Stomach (tissue), 9 donors: ENCODE results near the gene TOR1B. TPM values are rescaled to one million over a fixed set of nuclear protein-coding genes. Genes with fewer than 3 reads are reported as not detected.

ENCODE experiments used
- DNase-seq, 2 donors: peaks; one replicate each; pipeline versions ENCODE4 v3.0.0 to v3.0.0-alpha.2; 2013 to 2019
- H3K27ac ChIP-seq, 5 donors: fragments of 200-600 bp in 4 of 5; sonication (generic) in 4 of 5; one replicate each; pipeline ENCODE4 v1.5.1; 2013 to 2019; ENCODE audit warnings: mild to moderate bottlenecking in 1 of 5, moderate library complexity in 1 of 5
- H3K27me3 ChIP-seq, 3 donors: fragments of 200-600 bp; sonication (generic); one replicate each; pipeline ENCODE4 v1.5.1; 2017 to 2019; ENCODE audit warnings: mixed run types in 1 of 3
- H3K36me3 ChIP-seq, 4 donors: fragments of 200-600 bp; sonication (generic); 1 replicate in 3 of 4; 2 replicates in 1 of 4; pipeline ENCODE4 v1.5.1; 2016 to 2019
- H3K4me1 ChIP-seq, 4 donors: fragments of 200-600 bp; sonication (generic); one replicate each; pipeline ENCODE4 v1.5.1; 2016 to 2019
- H3K4me3 ChIP-seq, 4 donors: fragments of 200-600 bp; sonication (generic) in 3 of 4; one replicate each; pipeline ENCODE4 v1.5.1; 2016 to 2019; ENCODE audit warnings: mild to moderate bottlenecking in 1 of 4
- H3K9me3 ChIP-seq, 4 donors: fragments of 200-600 bp; sonication (generic); one replicate each; pipeline ENCODE4 v1.5.1; 2016 to 2019
- CTCF ChIP-seq, 7 experiments: fragments of 450-650 bp in 4 of 7; fragments of 200-600 bp in 3 of 7; sonication (generic) in 3 of 7; IDR thresholded peaks; one replicate each; pipeline ENCODE4 v1.5.1; 2016 to 2019; ENCODE audit warnings: antibody characterized with exemption in 7 of 7, control low read depth in 2 of 7, mild to moderate bottlenecking in 1 of 7
- EP300 ChIP-seq: sonication (generic); formaldehyde crosslinking; IDR thresholded peaks from one replicate; pipeline ENCODE4 v1.6.1; 2017; ENCODE audit warnings: antibody characterized with exemption
- POLR2A ChIP-seq, 4 donors: fragments of 450-650 bp; IDR thresholded peaks; one replicate each; pipeline ENCODE4 v1.6.1; 2016; ENCODE audit warnings: antibody characterized with exemption in 4 of 4, control low read depth in 2 of 4, mild to moderate bottlenecking in 1 of 4, moderate library complexity in 1 of 4
- POLR2AphosphoS5 ChIP-seq, 3 donors: sonication (generic); formaldehyde crosslinking; IDR thresholded peaks; one replicate each; pipeline ENCODE4 v1.6.1; 2016; ENCODE audit warnings: antibody characterized with exemption in 3 of 3
- WGBS, 5 donors: extraction: QIAGEN DNeasy Blood & Tissue Kit in 3 of 5; methylation state at CpG; one replicate each; pipeline versions ENCODE4 v1.1.5 to v1.1.7; 2013 to 2018; 5-methylcytosine and 5-hydroxymethylcytosine counted together
- intact Hi-C: fragments of 100-400 bp; cut with DNase I; formaldehyde crosslinking; loops from one replicate; pipeline ENCODE4 v1.15.1; 2023; ENCODE audit warnings: low total_unique reads
- polyA plus RNA-seq, 3 donors: library from polyadenylated mRNA; stranded (reverse); fragments of 200-250 nt; gene quantifications; one replicate each; pipeline ENCODE4 v1.2.3, GENCODE V29; 2013
- total RNA-seq, 5 donors: library from RNA; depleted of rRNA; stranded (reverse); fragments of >200 nt; gene quantifications; one replicate each; pipeline versions ENCODE4 v1.1.0 to v1.2.3, GENCODE V29; 2014 to 2016
- donor health status: healthy with polysubstance abuse.
- donor health status: Bipolar disorder and iron deficiency.
- donor health status: healthy.

TOR1B gene
- total and polyA plus RNA-seq, 8 donors, result 4.7 to 151 (median 17.8) TPM

- intact Hi-C loops, result no loop called here
- H3K27ac ChIP-seq, result peak overlapping the region; percentile 90 to 95 (median 91)
Observed at GRCh38 chr9:129803676-129804060, 684 bp downstream of the TOR1B start.

GRCh38 chr9:129806061-129806460, 3.1 kb downstream of the TOR1B start:
- peak overlapping the region in 4 of 5 donors; percentile 9 to 84 (median 46) for H3K27ac ChIP-seq
- H3K36me3 ChIP-seq, result peaks cover 20 to 49% (median 45%) of the 10 kb centered on the region in 4 donors
- intact Hi-C loops, result no loop called here
- DNase-seq, result peak in 1 of 2 donors; percentile 54
- H3K4me3 ChIP-seq, result no peak overlapping the region
- no peaks in the 10 kb centered on the region for H3K27me3 ChIP-seq
- WGBS, 5 donors, result 25 to 45% (median 44%) methylated on average over 4 of the region's 4 CpGs
- peaks cover 9 to 48% (median 23%) of the 10 kb centered on the region in 4 donors for H3K4me1 ChIP-seq
- no peaks in the 10 kb centered on the region for H3K9me3 ChIP-seq
- TF ChIP-seq CTCF (IDR thresholded peaks at IDR 0.05), result no peak
- peak in 2 of 3 donors; percentile 12 to 33 for TF ChIP-seq POLR2AphosphoS5 (IDR thresholded peaks at IDR 0.05)

More at GRCh38 chr9:129803676-129804060, 684 bp downstream of the TOR1B start:
- Histone ChIP-seq H3K27me3 (no peaks in the 10 kb centered on the region), H3K9me3 (no peaks in the 10 kb centered on the region), H3K36me3 (peaks cover 9 to 25% (median 22%) of the 10 kb centered on the region in 4 donors), H3K4me1 (peaks cover 9 to 40% (median 22%) of the 10 kb centered on the region in 4 donors), H3K4me3 (peak overlapping the region; percentile 83 to 99 (median 92))
- no peak for TF ChIP-seq POLR2A (IDR thresholded peaks at IDR 0.05)
- TF ChIP-seq CTCF (IDR thresholded peaks at IDR 0.05), result no peak
- no peak for TF ChIP-seq POLR2AphosphoS5 (IDR thresholded peaks at IDR 0.05)
- no peak for TF ChIP-seq EP300
- no peak for DNase-seq
- WGBS, 5 donors, result 0 to 2% (median 1%) methylated on average over 14 of the region's 14 CpGs

GRCh38 chr9:129809346-129809745, 6.4 kb downstream of the TOR1B start:
- intact Hi-C loops, result no loop called here
- H3K4me3 ChIP-seq, result no peak overlapping the region
- no peak overlapping the region for H3K27ac ChIP-seq
- no peaks in the 10 kb centered on the region for H3K9me3 ChIP-seq
- peaks cover under 1 to 51% (median 17%) of the 10 kb centered on the region in 4 donors for H3K4me1 ChIP-seq
- TF ChIP-seq EP300 (no peak), POLR2AphosphoS5 (IDR thresholded peaks at IDR 0.05) (no peak), POLR2A (IDR thresholded peaks at IDR 0.05) (no peak), CTCF (IDR thresholded peaks at IDR 0.05) (no peak)
- no peak for DNase-seq
- H3K36me3 ChIP-seq, result peaks cover 27 to 77% (median 74%) of the 10 kb centered on the region in 4 donors
- 84 to 94% (median 85%) methylated on average over 11 of the region's 11 CpGs for WGBS, 5 donors
- no peaks in the 10 kb centered on the region for H3K27me3 ChIP-seq

- Histone ChIP-seq H3K27ac (no peak overlapping the region), H3K9me3 (no peaks in the 10 kb centered on the region), H3K4me3 (no peak overlapping the region), H3K27me3 (no peaks in the 10 kb centered on the region), H3K4me1 (peaks cover 0 to 44% (median 16%) of the 10 kb centered on the region in 4 donors), H3K36me3 (peaks cover 27 to 84% (median 82%) of the 10 kb centered on the region in 4 donors)
- intact Hi-C loops, result no loop called here
- 89 to 94% (median 91%) methylated on average over 8 to 11 of the region's 11 CpGs for WGBS, 5 donors
- TF ChIP-seq CTCF (IDR thresholded peaks at IDR 0.05), result no peak
- no peak for TF ChIP-seq POLR2A (IDR thresholded peaks at IDR 0.05)
- no peak for TF ChIP-seq POLR2AphosphoS5 (IDR thresholded peaks at IDR 0.05)
- TF ChIP-seq EP300, result no peak
- no peak for DNase-seq
Observed at GRCh38 chr9:129810116-129810515, 7.1 kb downstream of the TOR1B start.
